ENCODE measurements around the gene IKZF1. TPM values are rescaled to one million over a fixed set of nuclear protein-coding genes. Genes with fewer than 3 reads are reported as not detected.

Gene IKZF1
- total and polyA plus RNA-seq, 9 of the 15 experiments (the other 6 are each of a cell fraction or from before 2014, with no cell fraction given) = 12.6 to 85.3 (median 44.7) TPM

GRCh38 chr7:50405221-50405620 is 100.7 kb downstream of the IKZF1 start:
- Histone ChIP-seq H3K27ac (ENCODE audit: extremely low read depth, low read depth, low read length) (no peak overlapping the region), H3K79me2 (ENCODE audit: control insufficient read depth, insufficient read depth, low read length) (no peaks in the 10 kb centered on the region), H3K27me3 (ENCODE audit: control insufficient read depth in 2 of 2, insufficient read depth in 2 of 2, low read length in 2 of 2) (no peaks in the 10 kb centered on the region), H3K4me2 (ENCODE audit: insufficient read depth, low read length) (no peak overlapping the region), H3K9me3 (replicated peaks; ENCODE audit: control insufficient read depth, insufficient read depth, low read depth, low read length) (no peaks in the 10 kb centered on the region), H3K4me1 (replicated peaks in 1 of 2; ENCODE audit: control insufficient read depth in 2 of 2, insufficient read depth in 2 of 2, low read length in 2 of 2) (no peaks in the 10 kb centered on the region), H3K4me3 (no peak overlapping the region), H4K20me1 (replicated peaks; ENCODE audit: control insufficient read depth, insufficient read depth, low read length) (peaks cover 5% of the 10 kb centered on the region; the same call in 1 of the 2 replicates), H3K9ac (ENCODE audit: insufficient read depth in 1 of 2, low read depth in 2 of 2, low read length in 2 of 2) (no peak overlapping the region), H2AFZ (ENCODE audit: low read depth, low read length) (no peak overlapping the region), H3K36me3 (ENCODE audit: control insufficient read depth, insufficient read depth, low read length) (peaks cover 37% of the 10 kb centered on the region; the same call in 2 of the 3 replicates), H3K9me1 (ENCODE audit: control insufficient read depth, insufficient read depth, low read length) (no peaks in the 10 kb centered on the region)
- no peak for ATAC-seq
- DNase-seq (ENCODE audit: extremely low read depth in 1 of 4, low spot score in 3 of 4) = no peak
- WGBS (ENCODE audit: insufficient coverage, low coverage, missing lambda C conversion rate) = 84% methylated on average over 7 of the region's 7 CpGs
- CTCF ChIA-PET (ENCODE audit: low intra/inter-chr PET ratio) = no interaction called here
- TF ChIP-seq POLR2A (conservative IDR thresholded peaks at IDR 0.05) (no peak), ZNF263 (CRISPR knock-in tag; IDR thresholded peaks at IDR 0.05; ENCODE audit: borderline replicate concordance) (no peak), SAFB (IDR thresholded peaks at IDR 0.05; ENCODE audit: borderline replicate concordance, low read depth, low read length) (no peak), IRF2 (CRISPR knock-in tag; IDR thresholded peaks at IDR 0.05) (no peak), NELFE (IDR thresholded peaks at IDR 0.05; ENCODE audit: insufficient read depth, insufficient read length) (no peak), ZNF407 (IDR thresholded peaks at IDR 0.05; ENCODE audit: low read depth) (no peak)
- intact Hi-C loops (cut with micrococcal nuclease) (no loop called here), in situ Hi-C loops (cut with MboI) (no loop called here)
- peak; percentile 19 for FAIRE-seq
- BruUV-seq (replicated peaks) = no TSS peak
- POLR2A ChIA-PET = interaction anchor here (1.0 kb wide), 1 partner anchor 13 kb away, joined by 3 read pairs; no protein-coding TSS in a partner anchor
